Mononuclear cell (primary cell): ENCODE results near the gene NAIF1. TPM values are rescaled to one million over a fixed set of nuclear protein-coding genes. Genes with fewer than 3 reads are reported as not detected.
"Not testable (repeated sequence)": the region's sequence is repeated elsewhere in the genome, so short reads cannot be mapped to it uniquely, and the experiment has no call there.

Experiments
- H3K27me3 ChIP-seq: 2 replicates; pipeline ENCODE4 v1.6.0; 2011; ENCODE audit warnings: low read length, control low read depth; ENCODE audit not compliant: insufficient read depth
- H3K4me1 ChIP-seq: 2 replicates; pipeline ENCODE4 v1.5.1; 2011; ENCODE audit warnings: mild to moderate bottlenecking, low read length, control low read depth; ENCODE audit not compliant: insufficient read depth
- H3K4me3 ChIP-seq: 2 replicates; pipeline ENCODE4 v1.5.1; 2011; ENCODE audit warnings: mild to moderate bottlenecking, low read length, moderate library complexity
- H3K9me3 ChIP-seq: 2 replicates; pipeline ENCODE4 v1.5.1; 2011; ENCODE audit warnings: low read depth, mild to moderate bottlenecking, control low read depth, low read length
- total RNA-seq: library from RNA; depleted of rRNA; stranded (reverse); fragments of >200 nt; gene quantifications from one replicate; pipeline ENCODE4 v1.2.3, GENCODE V29; 2012

Gene NAIF1
- total RNA-seq, 1 donor: 14.0 TPM

DNA sequence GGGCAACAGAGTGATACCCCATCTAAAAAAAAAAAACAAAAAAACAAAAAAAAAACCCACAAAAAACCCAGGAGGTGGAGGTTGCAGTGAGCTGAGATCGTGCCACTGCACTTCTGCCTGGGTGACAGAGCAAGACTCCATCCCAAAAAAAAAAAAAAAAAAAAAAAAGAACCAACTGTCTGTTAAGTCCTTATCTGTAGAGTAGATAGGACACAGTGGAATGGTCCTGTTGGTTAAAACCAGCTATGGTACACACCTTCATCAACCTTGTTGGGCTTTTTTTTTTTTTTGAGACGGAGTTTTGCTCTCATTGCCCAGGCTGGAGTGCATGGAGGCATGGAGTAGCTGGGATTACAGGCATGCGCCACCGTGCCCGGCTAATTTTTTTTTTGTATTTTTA lies 13.1 kb upstream of the NAIF1 start:
- no peaks in the 10 kb centered on the region for H3K9me3 ChIP-seq
- no peaks in the 10 kb centered on the region for H3K27me3 ChIP-seq
- no peak overlapping the region for H3K4me3 ChIP-seq
- peaks cover 41% of the 10 kb centered on the region for H3K4me1 ChIP-seq

DNA sequence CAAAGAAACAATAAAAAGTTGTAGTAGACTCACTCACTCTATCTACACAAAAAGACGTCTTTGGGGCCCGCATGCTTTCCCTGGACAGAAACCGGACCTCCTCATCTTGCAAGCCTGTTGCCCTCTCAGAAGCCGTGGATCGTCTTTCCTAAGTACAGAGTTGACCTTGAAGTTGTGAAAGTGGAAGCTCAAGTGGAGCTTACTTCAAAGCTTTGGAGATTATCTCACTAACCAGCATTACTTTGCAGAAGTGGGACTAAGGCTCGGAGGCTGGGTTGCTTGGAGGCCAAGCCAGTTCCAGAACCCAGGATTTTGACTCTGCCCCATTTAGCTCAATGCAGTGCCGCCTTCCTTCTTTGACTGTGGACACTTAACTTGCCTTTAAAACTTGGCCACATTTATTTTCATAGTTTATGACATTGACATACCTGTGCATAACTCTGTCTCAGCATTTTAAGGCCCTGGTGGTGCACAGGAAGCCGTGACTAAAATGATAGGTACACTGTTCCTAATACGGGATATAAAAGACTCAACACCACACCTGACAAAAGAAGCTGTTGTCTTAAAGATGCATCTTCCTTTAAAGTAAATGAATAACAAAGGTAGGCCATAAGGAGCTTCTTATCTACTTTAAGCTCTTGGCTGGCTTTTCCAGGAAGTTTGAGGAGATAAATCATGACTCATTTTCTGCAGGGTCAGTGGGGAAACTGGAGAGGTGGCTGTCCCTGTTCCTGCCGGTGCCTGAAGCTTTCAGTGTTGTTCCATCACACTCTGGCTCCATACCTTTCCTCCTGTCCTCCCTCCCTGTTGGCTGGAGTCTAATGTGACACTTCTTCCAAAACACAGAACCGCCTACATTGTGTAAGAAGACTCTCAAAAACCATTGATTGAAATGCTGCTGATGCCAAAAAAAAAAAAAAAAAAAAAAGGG lies 11.6 kb upstream of the NAIF1 start:
- H3K4me1 ChIP-seq: peaks cover 45% of the 10 kb centered on the region
- no peaks in the 10 kb centered on the region for H3K27me3 ChIP-seq
- H3K9me3 ChIP-seq: no peaks in the 10 kb centered on the region
- no peak overlapping the region for H3K4me3 ChIP-seq

DNA sequence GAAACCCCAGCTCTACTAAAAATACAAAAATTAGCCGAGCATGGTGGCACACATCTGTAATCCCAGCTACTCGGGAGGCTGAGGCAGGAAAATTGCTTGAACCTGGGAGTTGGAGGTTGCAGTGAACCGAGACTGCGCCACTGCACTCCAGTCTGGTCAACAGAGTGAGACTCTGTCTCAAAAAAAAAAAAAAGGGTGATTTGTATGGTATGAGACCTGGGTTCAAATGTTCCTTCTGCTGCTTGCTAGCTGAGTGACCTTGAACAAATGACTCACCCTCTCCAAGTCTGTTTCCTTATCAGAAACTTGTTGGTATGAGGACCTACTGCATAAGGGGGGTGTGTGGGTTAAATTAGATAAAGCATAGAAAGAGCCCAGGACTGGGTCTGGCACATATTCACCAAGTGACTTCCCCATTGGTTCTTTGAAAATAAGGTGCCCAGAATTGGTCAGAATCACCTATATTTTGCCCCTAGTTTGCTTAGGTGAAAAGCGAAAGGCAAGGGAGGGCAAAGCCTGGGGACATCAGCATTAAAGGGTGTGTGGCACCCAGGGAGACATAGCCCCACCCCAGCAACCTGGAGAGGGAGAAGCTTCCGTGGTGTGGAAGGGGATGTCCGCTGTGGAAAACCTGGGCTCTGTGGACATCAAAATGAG lies 10.9 kb upstream of the NAIF1 start:
- Histone ChIP-seq H3K27me3 (no peaks in the 10 kb centered on the region), H3K4me3 (no peak overlapping the region), H3K4me1 (peaks cover 50% of the 10 kb centered on the region), H3K9me3 (no peaks in the 10 kb centered on the region)

DNA sequence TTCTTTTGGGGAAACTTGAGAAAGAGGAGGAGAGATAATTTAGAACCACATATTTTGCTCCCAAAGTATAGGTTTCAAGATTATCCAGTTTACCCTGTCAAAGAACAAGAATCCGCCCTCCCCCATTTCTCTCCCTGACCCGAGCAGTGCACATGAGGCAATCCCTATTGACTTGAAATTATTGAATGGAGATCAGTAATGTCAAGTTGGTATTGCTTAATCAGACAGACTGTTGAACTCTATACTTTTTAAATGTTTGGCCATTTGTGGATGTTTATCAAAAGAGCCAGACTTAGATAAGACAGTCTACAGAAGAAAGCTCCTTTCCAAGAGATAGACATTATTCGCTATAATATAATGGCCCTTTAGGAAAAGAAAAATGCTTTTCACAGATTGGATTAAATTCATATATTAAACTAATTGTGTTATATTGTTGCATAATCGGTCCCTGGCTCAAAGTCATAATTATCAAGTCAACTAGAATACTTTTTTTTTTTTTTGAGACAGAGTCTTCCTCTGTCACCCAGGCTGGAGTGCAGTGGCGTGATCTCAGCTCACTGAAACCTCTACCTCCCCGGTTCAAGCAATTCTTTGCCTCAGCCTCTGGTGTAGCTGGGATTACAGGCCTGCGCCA lies 6.2 kb upstream of the NAIF1 start:
- H3K9me3 ChIP-seq: no peaks in the 10 kb centered on the region
- H3K27me3 ChIP-seq: no peaks in the 10 kb centered on the region
- no peak overlapping the region for H3K4me3 ChIP-seq
- H3K4me1 ChIP-seq: peaks cover 74% of the 10 kb centered on the region

DNA sequence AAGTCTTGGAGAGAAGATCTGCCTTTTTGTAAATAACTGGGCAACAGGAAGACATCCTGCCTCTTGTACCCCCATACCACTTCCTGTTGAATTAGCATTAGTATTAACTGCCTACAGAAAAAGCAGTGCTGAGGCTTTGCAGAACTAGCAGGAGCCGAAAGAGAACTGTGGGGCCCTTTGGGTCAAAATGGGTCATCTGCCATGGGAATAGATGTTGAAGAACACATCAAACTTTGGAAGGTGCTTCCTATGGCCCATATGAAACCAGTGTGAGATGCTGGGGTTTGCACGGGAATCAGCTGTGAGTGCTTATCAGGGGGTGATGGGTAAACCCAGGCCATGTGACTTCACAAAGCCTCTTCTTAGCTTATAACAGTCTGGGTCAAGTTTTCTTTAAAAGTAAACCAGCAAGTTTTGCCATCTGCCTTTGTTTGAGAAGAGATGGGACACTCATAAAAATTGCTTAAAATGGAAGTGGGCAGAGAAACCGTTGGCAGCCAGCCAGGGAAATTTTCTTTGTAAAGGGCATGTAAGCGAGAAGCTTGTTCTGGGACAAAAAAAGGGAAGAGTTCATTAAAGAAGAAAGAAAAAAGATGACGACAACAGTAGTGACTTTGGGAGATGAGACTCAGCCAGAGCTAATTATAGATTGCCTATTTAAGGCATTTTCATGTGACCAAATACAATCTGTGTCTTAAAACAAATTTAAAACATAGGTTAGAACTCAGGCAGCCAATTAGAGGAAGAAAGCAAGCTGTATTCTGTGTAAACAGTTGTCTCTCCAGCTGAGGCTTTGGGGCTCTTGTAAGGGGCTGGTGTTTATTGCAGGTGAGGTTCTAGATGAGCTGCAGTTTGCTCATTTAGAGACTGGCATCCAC lies 5.3 kb upstream of the NAIF1 start:
- no peaks in the 10 kb centered on the region for H3K27me3 ChIP-seq
- H3K9me3 ChIP-seq: no peaks in the 10 kb centered on the region
- peak overlapping the region; percentile 10 for H3K4me3 ChIP-seq
- H3K4me1 ChIP-seq: peaks cover 65% of the 10 kb centered on the region

DNA sequence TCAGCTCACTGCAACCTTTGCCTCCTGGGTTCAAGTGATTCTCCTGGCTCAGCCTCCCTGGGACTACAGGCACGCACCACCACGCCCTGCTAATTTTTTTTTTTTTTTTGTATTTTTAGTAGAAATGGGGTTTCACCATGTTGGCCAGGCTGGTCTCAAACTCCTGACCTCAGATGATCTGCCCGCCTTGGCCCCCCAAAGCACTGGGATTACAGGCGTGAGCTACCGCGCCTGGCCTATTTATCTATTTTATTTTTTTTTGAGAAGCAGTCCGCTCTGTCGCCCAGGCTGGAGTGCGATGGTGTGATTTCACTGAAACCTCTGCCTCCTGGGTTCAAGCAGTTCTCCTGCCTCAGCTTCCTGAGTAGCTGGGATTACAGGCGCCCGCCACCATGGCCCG lies 4.4 kb upstream of the NAIF1 start:
- H3K9me3 ChIP-seq, H3K27me3 ChIP-seq: not testable (repeated sequence)
- Histone ChIP-seq H3K4me1 (peaks cover 66% of the 10 kb centered on the region), H3K4me3 (peak overlapping the region; percentile 10)

DNA sequence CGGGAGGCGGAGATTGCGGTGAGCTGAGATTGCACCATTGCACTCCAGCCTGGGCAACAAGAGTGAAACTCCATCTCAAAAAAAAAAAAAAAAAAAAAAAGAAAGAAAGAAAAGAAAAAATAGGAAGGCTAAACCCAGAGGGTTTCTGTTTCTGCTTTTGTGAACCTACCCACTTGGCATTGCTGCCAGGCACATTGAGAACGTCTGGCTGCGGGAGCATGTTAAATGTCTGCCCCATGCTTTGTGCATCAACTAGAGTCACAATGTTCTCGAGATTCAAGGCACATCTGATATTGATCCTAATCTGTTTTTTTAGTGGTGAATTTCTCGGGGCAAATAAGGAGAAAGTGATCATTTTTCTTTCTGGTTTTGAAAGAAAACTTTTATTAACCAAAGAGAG lies 3.8 kb upstream of the NAIF1 start:
- Histone ChIP-seq H3K9me3 (no peaks in the 10 kb centered on the region), H3K27me3 (no peaks in the 10 kb centered on the region), H3K4me1 (peaks cover 72% of the 10 kb centered on the region), H3K4me3 (no peak overlapping the region)

DNA sequence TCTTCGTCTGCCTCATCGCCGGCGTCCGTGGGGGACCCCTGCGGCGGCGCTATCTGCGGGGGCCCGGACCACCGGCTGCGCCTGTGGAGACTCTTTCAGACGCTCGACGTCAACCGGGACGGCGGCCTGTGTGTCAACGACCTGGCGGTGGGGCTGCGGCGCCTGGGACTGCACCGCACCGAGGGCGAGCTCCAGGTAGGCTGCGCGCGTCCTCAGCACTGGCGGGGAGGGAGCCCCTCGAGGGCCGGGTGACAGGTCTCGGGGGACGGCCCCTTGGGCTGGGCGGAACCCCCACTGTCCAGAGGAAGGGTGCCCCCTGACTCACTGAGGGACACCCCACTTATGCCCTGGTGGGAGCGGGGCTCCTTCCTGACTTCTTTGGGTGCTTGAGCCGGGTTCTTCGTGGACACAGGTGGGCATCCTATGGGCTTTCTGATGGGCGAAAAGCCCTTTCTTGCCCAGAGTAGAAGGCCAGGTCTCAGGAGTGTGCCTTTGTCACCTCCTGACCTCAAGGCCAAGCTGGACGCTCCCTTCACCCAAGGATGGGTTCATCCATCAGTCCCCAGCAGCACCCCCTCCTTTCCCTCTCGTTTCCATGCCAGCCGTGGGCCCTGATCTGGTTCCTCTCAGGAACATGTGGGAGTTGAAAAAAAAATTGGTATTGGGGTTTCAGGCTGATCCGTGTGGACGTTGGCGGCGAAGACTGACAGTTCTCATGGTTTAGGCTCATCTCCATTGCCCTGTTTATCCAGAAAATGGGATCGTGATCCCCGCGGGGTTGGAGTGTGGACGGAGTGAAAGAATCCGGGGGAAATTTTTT lies 1.5 kb upstream of the NAIF1 start:
- Histone ChIP-seq H3K9me3 (no peaks in the 10 kb centered on the region), H3K4me1 (peaks cover 84% of the 10 kb centered on the region), H3K4me3 (peak overlapping the region; percentile 96), H3K27me3 (no peaks in the 10 kb centered on the region)

DNA sequence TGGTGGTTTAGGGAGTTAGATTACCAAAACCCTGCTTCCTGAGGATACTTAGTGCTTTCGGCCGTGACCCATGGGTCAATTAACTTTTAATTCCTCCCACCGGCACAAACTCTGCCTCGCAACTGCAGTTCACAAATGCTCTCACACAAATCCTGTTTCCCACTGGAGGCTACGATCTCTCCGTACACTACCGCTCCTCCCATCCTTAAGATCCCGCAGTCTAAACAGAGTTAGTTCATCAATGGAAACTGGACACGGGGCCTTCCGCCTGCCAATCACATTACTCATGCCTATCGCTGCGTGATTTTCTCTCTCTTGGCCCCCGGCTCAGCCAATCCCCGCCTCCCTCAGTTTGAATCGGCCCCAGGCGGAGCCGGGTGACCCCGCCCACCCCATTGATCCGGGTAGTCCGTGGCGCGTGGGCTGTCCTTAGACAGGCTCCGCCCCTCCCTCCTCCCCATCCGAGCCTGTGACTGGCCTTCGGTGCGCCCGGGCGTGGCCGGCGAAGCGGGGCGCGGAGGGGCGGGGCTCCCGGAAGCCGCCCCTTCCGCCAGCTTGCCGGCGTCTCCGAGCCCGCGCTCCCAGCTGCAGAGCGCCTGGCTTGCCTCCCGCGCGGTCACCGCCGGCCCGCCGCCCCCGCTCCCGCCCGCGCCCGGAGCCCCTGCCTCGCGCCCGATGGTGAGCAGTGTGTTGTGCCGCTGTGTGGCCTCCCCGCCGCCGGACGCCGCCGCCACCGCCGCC lies 695 bp upstream of the NAIF1 start, which contains the start of gene SLC25A25:
Gene SLC25A25 (plus strand): TSS at position 588 of the 741 bp plus-strand sequence. CDS start 88 bp downstream, at position 676.
- Histone ChIP-seq H3K9me3 (no peaks in the 10 kb centered on the region), H3K27me3 (no peaks in the 10 kb centered on the region), H3K4me1 (peaks cover 84% of the 10 kb centered on the region), H3K4me3 (peak within 1 kb of the TSS; percentile 96)

DNA sequence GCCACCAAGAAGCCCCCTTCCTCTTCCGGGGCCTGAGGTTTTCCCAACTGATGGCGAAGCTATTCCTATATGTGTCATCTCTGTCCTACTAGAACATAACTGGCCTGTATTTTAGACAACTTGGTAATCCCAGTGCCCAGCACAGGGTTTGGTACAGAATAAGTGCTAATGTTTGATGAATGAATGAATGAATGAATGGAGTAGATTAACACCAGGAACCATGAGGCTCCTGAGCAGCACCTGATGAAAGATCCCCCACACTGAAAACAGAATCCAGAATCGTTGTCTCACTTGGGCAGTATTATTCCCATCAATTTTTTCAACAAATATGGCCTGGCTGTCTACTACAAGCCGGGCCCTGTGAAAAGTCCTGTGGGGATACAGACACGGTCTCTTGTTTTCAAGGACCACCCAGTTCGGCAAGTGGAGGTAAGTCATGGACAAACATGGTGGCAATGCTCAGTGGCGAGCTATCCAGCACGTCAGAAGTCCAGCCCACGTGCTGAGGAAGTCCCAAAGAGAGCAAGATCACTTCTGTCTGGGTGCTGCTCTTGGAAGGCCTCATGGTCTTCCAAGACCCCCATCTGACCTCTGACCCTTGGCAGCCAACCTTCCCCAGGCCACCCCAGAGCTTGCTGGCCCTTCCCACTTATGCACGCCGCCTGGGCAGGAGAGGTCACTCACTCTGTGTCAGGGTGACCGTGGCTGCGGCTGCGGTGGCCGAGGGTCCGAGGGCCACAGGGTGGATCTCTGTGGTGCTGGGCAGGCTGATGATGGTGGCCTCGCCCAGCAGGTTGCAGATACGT lies 1.0 kb downstream of the NAIF1 start:
- Histone ChIP-seq H3K4me1 (peaks cover 84% of the 10 kb centered on the region), H3K27me3 (no peaks in the 10 kb centered on the region), H3K9me3 (no peaks in the 10 kb centered on the region), H3K4me3 (peak overlapping the region; percentile 96)

DNA sequence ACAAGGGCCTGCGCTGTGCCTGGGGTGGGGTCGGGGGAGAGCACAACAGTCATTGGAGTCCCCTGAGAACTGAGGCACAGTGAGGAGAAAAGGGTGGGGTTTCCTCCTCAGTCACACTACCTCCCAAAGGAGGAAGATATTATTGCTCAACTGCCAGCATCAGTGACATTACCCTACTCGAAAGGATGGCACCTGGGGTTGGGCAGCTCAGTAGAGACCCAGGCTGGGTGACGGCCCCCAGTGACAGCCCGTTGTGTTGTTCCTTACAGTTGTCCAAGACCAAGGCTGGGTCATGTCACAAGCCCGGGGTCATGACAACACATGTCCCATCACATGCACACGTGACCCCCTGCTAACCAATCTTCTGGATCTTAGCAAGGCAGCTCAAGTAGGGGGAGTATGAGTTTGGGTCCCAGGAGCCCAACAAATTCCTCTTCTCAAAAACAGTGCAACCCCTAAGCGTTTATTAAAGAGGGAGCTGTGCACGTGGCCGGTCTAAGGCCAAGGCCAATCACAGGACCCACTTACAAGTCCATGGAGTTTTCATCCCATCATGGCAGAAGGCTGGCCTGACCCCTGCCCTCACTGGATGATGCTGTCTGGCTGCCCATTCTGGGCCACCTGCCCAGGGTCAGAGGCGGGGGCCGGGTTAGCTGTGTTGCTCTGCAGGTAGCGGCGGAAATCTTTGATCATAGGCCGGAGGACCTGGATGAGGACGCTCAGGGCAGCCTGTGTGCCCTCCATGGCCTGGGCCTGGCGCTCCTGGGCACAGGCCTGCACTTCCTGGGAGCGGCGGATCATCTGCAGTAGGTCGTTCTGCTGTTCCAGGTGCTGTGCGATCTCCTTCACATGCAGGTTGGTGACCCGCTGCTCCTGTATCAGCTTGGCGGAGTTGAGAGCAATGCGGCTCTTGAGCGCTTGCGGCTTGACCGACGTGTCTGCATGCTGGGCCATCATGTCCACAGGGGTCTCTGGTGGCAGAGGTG lies 4.0 kb downstream of the NAIF1 start:
- peaks cover 67% of the 10 kb centered on the region for H3K4me1 ChIP-seq
- no peaks in the 10 kb centered on the region for H3K9me3 ChIP-seq
- no peaks in the 10 kb centered on the region for H3K27me3 ChIP-seq
- no peak overlapping the region for H3K4me3 ChIP-seq

DNA sequence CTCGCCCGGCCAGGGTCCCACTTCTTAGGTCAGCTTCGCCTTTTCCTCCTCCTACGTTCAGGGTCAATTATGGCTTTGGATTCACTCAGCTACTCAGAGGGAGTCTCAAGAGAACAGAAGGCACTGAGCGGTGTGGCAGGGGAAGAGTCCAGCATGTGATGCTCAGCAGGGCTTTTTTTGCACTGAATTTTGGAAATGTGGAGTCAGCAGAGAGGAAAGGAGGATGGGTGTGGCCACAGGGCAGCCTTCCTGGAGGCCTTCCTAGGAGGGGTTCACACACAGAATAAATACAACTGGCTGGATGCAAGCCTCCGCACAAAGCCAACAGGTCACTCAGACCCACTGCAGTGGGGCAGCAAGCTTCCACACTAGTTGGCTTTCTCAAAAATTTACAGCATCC lies 4.8 kb downstream of the NAIF1 start:
- no peak overlapping the region for H3K4me3 ChIP-seq
- no peaks in the 10 kb centered on the region for H3K9me3 ChIP-seq
- H3K4me1 ChIP-seq: peaks cover 69% of the 10 kb centered on the region
- no peaks in the 10 kb centered on the region for H3K27me3 ChIP-seq
